Brain pericyte (primary cell): Measurements from ENCODE around the gene GPATCH1.

Experiments used
- DNase-seq: peaks from one replicate; pipeline ENCODE4 v3.0.0-alpha.2; 2012; ENCODE audit warnings: low read depth, low spot score

GPATCH1 gene

GRCh38 chr19:33063356-33063752, 17.6 kb upstream of the GPATCH1 start:
- DNase-seq: no peak

GRCh38 chr19:33063753-33064457, 17.1 kb upstream of the GPATCH1 start:
- no peak for DNase-seq

DNA sequence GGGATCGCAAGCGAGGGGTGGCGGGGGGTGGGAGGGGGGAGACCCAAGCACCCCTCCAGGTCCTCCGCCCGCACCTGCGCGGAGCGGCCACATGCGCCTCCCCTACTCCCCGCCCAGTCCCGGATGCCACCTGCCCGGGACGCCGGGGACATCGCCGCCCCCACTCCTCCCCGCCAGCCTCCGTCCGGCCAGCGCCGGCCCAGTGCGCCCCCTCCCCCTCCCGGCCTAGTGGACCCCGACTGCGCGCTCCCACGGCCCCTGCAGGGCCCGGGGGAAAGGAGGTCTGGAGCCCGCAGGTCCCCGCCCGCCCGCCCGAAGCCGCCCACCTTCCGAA, 16.6 kb upstream of the GPATCH1 start:
- no peak for DNase-seq

DNA sequence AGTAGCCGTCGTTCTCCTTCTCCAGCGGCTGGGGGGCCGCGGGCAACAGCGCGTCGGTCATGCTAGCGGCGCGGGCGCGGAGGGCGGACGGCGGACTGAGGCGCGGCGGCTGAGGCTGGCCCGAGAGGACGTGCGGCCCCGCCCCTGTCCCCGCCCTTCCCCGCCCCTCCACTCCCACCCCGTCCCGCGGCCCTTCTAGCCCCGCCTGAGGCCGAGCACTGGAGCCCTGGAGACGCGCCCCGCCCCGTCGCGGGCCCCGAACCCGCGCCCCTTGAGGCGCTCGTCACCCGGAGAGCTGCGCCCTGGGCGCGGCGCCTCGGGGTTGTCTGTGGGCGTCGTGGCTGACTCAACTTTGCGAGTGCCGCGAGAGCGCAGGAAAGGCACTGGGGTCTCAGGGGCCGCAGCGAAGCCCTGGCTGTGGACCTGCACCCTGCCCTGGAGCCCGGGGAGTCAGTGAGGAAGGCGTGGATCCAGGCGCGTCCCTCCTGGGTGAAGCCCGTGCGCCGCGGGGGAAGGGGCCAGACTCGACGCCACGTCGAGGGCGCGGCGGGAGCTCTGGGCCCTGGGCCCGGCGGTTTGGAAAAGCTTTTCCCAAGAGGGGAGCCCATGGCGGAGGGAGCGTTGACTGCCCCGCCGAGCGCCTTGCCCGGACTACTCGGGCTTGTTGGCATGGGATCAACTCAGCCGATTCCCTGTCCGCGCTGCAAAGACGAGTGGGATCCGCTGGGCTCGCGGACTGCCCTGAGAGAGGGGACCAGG, 16.0 kb upstream of the GPATCH1 start, which contains the start of gene RHPN2:
Gene RHPN2 (minus strand): TSS at position 97 of the 759 bp plus-strand sequence. CDS start 36 bp downstream, at position 61.
- no peak for DNase-seq

DNA sequence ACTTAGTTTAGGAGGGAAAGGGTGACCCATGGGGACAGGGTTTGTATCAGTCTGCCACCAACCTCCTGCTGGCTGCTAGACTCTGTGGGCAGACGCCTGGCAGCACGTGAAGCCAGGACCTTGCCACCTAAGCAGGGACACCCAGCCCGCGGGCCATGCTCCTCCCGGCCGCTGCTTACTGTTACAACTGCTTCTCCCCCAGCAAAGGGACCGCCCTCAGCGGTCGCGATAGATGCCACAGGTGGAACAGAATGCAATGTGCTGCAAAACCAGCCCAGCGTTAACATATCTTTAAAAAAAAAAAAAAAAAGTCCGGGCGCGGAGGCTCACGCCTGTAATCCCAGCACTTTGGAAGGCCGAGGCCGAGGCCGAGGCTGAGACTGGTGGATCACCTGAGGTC, 14.4 kb upstream of the GPATCH1 start:
- no peak for DNase-seq

DNA sequence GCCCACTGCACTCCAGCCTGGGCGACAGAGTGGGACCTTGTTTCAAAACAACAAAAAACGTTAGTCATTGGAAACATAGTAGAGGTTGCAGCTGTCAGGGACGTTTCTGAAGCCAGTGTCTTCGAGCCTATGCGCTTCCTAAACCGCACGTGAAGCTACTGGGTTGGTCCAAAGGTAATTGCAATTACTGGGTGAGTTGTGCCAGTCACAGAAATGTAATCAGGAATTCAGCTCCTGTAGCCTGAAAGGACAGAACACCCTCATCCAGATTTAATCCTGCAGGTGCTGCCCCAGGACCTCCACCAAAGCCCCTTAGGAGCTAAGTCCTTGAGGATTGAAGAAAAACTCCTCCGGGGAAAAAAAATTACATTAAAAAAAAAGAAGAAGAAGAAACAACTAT, 13.9 kb upstream of the GPATCH1 start:
- DNase-seq: no peak

GRCh38 chr19:33071887-33072286, 9.1 kb upstream of the GPATCH1 start:
- DNase-seq: no peak

DNA sequence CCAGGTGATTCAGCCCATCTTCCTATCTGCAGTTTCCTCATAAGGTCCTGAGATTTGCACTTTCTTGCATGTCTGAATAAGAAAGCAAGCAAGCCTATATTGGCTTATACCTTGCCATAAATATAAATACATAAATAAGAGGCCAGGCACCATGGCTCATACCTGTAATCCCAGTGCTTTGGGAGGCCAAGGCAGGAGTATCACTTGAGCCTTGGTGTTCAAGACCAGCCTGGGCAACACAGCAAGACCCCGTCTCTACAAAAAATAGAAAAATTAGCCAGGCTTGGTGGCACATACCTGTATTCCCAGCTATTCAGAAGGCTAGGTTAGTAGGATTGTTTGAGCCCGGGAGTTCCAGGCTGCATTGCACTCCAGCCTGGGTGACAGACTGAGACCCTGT, 5.5 kb upstream of the GPATCH1 start:
- no peak for DNase-seq

GRCh38 chr19:33085570-33086128, 4.7 kb downstream of the GPATCH1 start:
- DNase-seq: no peak

DNA sequence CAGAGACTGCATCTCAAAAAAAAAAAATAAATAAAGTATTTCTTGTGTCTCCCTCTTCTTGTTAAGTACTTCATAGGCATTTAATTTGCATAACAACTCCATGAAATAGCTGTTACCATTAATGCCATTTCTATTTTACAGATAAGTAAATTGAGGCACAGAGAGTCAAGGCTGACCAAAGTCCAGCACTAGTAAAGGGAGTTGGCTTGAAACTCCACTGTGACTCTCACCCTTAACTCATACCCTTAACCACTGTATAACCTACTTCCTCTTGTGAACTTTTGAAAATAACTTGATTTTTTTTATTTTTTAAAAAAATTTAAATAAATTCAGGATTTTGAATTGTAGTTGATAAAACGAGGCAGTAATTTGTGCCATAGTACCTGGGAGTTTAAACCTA, 6.0 kb downstream of the GPATCH1 start:
- no peak for DNase-seq

GRCh38 chr19:33089010-33089409, 8.0 kb downstream of the GPATCH1 start:
- no peak for DNase-seq

GRCh38 chr19:33090179-33090578, 9.2 kb downstream of the GPATCH1 start:
- DNase-seq: no peak

DNA sequence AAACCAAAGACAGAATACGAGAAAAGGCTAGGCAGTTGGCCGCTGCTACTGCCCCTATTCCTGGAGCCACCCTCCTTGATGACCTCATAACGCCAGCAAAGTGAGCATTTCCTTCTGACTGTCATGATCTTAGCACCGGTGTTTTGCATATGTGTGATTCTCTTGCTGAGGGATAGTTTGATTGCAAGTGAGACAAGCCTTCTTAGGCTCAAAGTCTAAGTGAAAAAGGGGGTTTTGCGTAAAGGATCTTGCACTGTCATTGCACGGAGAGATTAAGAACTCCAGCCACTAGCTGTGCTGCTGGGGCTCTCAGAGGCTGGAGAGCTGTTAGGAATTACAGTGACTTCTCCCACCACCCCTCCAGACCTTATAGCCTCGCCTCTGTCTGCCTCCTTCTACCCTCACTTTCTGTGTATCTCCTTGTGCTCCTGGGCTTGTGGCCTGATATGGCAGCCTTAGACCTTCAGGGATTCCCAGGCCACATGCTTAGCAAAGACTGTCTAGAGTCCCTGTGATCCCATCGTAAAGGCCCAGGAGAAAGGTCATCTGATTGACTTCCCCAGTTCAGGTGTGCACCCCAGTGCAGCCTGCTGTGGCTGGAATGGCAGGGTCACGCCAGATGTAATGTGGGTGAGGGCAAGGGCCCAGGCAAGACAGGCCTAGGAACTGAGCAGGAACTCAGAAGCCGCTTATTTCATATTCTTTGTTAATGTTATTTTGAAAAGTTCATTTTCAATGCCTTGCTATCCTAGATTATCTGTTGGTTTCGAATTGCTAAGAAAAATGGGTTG, 12.6 kb downstream of the GPATCH1 start:
- no peak for DNase-seq

DNA sequence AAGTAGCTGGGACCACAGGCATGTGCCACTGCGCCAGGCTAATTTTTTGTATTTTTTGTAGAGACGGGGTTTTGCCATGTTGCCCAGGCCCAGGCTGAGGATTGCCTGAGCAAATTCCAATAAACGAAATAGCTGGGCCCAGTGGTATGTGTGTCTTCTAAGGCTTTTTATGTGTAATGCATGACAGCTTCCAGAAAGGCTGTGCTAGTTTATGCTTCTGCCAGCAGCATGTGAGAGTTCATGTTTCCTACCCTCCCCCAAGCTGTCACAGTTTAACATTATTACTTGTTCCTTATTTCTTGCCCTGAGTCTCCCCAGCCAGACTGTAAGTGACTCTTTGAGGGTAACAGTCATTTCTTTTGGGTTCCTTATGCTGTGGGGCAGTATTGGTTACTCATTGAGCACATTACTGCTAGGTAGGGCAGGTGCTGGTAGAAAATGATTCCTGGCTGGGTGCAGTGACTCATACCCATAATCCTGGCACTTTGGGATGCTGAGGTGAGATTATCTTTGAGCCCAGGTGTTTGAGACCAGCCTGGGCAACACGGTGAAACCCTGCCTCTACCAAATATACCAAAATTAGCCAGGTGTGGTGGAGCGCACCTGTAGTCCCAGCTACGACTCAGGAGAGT, 13.6 kb downstream of the GPATCH1 start:
- DNase-seq: no peak

- no peak for DNase-seq
Observed at GRCh38 chr19:33096005-33096404, 15.0 kb downstream of the GPATCH1 start.

GRCh38 chr19:33098055-33098534, 17.1 kb downstream of the GPATCH1 start:
- no peak for DNase-seq

DNA sequence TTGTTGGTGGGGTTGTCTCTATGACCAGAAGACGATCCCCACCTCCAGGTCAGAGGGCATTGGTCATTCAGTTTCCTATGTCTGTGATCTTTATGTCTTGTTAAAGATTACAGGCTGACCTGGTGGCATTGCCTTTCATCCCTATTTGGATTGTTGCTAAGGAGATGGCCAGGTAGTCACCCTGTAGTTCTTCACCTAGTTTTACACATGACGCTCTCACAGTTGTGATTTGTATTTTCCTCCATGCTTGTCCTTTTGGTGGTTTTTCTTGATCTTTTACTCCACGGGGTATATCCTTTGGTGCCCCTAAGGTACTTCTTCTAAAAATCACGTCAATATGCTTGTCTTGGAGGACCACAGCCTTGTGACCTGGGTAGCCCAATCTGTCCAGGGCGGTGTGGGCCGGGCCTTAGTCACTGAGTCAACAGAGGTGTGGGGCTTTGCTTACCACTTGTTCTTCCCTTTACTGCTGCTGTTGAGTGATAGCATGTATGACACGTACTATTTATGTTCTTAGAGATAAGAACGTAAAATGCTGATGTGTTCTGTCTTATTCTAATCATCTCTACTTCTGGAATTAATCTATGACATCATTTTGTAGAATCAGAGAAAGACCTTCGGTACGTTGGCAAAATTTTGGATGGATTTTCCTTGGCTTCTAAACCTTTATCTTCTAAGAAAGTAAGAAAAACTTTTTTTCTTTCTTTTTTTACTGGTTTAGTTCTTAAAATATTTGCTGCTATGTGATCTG, 20.1 kb downstream of the GPATCH1 start:
- DNase-seq: no peak

- DNase-seq: no peak
Observed at GRCh38 chr19:33102893-33103292, 21.9 kb downstream of the GPATCH1 start.

DNA sequence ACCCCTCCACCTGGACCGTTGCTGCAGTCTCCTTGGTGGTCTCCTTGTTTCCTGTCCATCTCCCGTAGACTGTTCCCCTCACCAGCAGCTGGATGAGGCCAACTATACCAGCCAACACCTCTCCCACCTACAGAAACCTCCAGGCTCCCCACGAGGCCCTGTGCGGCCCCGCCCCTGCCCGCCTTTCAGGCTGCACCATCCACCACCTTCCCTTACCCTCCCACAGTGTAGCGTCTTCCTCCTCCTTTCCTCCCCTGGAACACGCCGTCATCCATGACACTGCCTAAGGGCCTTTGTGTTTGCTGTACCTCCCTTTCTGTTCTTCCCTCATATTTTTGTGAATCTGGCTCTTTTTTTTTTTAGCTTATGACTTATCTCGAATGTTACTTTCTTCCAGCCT, 27.2 kb downstream of the GPATCH1 start:
- DNase-seq: no peak

GRCh38 chr19:33110137-33110910, 29.3 kb downstream of the GPATCH1 start:
- no peak for DNase-seq
